GM19395 (cell line): ENCODE data around the gene LRRC8B.
A peak's percentile ranks its signal among the peaks of the same experiment; 100 is the strongest.
"Not testable (repeated sequence)": the region's sequence is repeated elsewhere in the genome, so short reads cannot be mapped to it uniquely, and the experiment has no call there.

Source experiments
- ATAC-seq: cut with Tn5 transposase; IDR thresholded peaks from one replicate; pipeline ENCODE4 v1.9.1; 2021; ENCODE audit warnings: mild to moderate bottlenecking, moderate library complexity; ENCODE audit not compliant: unreplicated experiment

LRRC8B gene

GRCh38 chr1:89523572-89524368 lies 859 bp upstream of the LRRC8B start:
- ATAC-seq: peak; percentile 51

DNA sequence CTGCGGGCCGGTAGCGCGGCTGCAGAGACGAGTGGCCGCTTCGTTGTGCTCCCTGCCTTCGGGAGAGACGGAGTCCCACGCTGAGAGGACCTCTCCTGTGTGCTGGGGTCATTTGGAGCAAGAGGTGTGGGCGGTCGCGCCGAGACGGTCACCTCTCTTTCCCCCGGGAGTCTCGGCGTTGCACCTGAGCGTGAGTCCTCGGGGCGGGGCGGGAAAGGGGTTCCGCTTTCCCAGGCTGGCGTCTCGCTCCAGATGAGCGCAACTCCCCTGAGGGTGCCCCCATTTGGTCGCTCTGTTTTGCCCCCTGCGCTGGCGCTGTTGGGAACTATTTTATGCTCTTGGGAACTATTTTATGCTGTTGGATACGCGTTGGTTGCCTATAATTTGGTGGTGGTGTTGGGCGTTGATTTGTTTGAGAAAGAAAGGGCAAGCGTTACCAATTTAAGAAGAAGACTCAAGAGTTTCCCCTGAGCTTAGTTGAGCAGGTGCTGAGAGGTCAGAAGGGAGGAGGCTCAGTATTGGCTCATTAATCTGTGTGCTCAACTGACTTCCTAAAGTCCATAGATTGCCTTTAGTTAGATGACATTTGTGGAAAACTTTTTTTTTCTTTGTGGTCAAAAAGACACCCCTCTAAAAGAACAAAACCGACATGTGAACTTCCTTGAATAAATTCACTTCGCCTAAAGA lies 683 bp downstream of the LRRC8B start:
- peak; percentile 36 for ATAC-seq

DNA sequence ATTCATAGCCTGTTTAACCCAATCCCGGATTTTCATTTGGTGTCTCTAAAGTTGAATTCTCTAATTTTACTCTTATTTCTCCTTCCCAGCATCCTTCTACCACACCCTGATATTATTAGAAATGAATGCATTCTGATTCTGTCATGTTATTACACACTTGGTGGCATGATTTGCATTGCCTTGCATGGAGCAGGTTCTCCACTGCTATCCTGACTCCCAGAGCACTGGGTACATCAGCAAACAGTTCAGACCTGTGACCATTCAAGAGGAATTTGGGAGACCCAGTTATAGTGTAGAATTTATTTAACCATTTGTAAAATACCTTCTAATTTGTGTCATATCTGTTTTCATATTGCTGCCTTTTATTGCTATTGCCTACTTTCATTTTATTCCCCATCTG lies 2.6 kb downstream of the LRRC8B start:
- no peak for ATAC-seq

DNA sequence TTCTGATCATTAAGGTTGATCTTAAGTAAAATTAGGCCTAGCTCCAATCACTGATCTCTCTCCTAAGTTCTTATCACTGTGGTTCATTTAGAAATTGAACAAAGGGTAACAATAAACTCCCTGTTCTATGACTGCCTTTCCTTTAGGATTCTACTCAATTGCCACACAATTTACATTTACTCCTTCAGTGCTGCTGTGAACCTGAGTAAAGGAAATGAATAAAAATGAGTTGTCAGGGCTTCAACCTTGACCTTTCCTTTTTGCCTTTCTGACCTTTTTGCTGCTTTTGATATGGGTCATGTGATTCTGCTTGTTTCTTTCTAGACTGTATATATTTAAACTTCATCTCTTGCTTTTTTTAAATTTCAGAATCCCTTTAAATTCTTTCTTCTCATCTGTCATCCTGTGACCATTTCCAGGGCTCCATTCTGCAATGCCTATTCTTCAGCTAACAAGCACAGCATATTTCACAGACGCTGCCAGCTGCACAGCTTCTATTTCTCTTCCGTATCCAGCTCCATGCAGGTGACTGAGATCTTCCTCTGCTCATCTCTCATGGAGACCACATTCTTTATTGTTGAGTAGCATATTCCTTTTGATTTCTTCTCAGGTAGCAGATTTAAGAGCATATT lies 3.2 kb downstream of the LRRC8B start:
- ATAC-seq: no peak

- ATAC-seq: no peak
Observed at GRCh38 chr1:89528382-89528780, 3.8 kb downstream of the LRRC8B start.

DNA sequence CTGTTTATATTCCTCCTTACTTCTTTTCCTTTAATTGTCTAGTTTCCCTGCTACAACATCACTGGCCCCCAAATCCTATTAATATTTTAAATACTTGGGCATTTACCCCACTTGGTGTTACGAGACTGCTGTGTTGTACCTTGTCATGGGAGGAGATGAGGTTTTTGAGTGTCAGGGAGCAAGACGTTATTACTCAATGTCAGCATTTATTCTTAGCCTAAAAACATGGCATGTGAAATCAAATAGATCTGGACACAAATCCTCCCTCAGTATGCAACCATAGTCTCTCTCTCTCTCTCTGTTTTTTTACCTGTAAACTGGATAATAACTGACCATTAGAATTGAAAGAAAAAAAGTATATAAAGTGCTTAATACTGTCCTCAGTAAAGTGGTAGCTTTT lies 4.6 kb downstream of the LRRC8B start:
- ATAC-seq: no peak

GRCh38 chr1:89530444-89531089 lies 5.9 kb downstream of the LRRC8B start:
- no peak for ATAC-seq

DNA sequence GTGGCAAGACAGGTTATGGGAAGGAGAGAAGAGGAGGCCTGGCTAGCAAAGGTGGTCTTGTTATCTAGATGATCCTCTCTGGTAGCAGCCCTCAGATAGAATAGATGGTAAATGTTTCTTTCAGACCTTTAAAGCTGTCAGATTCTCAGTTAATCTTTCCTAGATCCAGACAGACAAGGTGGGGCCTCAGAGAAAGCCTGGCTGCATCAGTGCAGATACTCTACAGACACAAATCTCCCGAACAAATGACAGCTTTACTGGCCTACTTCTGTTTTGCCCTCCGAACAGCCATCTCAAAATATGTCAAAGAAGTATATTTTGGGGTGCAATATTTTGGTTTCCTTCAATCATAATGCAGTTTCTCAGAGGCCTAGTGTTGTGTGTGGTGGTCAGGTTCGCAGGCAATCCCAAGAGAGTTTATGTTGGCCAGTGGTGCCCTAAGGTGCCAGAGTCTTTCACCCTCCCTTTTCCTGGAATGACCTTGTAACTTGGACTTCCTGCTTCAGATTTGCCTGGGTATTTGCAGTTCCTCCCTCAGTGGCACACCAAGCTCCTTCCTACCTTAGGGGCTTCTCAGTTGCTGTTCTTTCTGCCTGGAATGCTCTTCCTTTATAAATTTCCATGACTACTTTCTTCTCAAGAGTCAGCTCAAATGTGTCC lies 7.0 kb downstream of the LRRC8B start:
- no peak for ATAC-seq

- ATAC-seq: no peak
Observed at GRCh38 chr1:89532228-89532627, 7.6 kb downstream of the LRRC8B start.

DNA sequence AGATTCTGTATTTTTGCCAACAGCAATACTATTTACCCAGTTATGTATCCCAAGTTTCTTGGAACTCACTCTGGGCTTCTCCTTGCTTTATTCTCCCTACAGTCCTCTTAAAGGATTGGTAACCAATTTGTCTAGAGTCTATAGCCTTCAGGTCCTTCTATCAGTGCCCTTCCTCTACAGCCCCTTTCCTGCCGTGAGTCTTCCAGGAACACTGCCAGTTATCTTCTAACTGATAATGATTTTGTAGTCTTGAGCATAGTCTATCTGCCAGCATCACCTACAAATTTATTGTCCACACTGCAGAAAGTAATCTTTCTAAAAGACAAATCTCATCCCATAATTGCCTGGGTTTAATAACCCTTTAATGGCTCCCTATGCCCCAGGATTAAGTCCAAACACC lies 8.2 kb downstream of the LRRC8B start:
- ATAC-seq: no peak

DNA sequence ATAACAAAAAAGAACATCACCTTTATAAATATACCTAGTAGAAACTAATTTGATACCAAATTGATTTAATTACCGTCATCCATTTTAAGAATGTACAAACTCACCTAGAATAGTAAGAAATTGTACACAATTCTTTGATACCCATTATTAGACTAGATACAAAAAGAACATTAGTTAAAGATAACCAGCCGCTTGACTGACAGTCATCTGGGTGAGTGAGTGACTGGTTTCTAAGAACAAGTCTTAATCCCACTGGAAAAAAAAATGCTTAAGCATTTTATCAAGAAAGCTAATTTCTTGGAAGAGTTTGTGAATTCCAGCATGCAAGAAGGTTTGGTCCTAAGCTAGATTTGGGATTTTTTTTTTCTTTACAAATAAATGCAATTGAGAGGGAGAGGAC lies 10.9 kb downstream of the LRRC8B start:
- ATAC-seq: no peak

- no peak for ATAC-seq
Observed at GRCh38 chr1:89536555-89537341, 12.1 kb downstream of the LRRC8B start.

DNA sequence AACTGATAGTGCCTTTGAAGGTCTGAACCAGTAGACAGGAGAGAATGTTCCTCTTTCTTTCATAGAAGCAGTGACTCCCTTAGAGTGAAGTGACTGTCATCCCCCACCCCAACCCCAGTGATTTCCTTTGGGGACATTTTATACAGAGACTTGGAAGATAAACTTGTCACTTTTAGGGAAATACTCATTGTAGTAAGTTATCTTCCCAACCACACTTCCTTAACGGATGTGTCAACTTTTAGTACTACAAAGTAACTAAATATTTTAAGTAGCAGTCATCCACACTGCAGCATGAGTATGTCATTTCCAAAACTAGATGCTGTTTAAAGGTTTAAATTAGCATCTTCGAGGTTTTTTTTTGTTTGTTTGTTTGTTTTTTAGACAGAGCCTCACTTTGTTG lies 13.7 kb downstream of the LRRC8B start:
- no peak for ATAC-seq

- no peak for ATAC-seq
Observed at GRCh38 chr1:89539128-89539527, 14.5 kb downstream of the LRRC8B start.

DNA sequence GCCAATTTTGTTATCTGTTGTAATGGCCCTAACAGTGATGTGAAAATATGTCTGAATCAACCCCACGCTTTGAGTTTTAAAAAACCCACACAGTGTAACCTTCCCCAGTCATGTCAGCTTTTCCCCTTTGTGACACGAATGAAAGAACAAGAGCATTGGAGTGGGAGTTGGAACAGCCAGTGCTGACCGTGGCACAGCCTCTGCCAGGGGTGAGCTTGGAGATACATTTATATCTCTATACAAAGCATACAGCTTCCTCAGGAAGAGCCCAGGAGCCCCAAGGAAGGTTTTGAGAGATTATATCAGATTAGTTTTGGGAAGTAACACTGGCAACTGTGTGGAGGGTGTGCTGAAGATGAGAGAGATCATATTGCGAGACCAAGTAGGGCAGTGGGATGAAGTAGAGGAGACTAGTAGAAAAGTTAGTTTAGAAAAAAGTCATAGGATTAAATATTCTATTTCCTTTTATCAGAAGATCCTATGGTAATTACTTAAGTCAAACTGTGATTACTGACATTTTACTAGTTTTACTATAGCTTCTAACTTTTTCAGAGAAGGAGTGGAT lies 15.9 kb downstream of the LRRC8B start:
- no peak for ATAC-seq

DNA sequence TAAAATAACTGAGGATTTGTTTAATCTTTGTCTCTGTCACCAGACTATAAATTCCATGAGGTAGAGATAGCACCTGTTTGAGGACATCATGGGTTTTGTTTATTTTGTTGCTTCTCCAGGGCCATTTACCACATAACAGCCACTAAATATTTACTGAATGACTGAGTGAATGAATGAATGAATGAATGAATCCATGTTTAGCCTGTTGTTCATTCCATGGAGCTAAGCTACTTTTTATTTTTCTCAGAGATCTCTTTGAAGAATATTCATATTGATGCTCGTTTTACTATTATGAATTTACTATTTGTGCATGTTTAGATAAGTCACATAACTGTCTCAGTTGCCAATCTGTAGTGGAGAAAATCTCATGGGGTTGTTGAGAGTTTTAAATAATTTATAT lies 17.7 kb downstream of the LRRC8B start:
- no peak for ATAC-seq

GRCh38 chr1:89543632-89544031 lies 19.0 kb downstream of the LRRC8B start:
- ATAC-seq: not testable (repeated sequence)

DNA sequence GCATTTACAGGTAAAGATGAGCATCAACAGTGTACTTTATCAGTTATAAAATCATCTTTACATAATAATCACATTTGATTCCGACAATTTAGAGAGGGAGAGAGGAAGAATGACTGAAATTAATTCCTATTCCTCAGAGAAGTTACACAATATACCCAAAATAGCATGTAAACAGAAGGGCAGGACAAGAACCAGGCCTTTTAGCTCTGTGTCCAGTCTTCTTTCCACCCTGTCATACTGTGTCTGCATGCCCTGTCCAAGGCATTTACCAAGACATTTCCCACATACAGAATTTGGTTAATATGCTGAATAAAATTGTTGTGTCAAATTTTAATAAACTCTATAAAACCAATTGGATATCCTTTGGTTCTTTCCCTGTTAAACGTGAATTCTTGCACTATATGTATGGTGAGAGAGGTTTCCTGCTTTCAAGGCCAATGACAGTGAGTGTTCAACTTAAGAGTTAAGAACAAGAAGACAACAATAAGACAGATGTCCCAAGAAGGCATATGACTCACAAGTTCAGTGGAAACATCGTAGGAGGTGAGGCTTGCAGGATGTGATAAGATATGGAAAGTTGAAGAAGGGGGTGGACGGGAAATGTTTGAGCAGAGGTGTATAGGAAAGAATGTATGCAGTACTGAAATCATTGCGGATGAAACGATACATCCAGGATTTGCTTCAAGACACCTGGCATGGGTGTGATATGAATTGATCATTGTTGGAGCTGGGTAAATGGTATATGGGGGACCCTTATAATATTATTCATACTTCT lies 20.8 kb downstream of the LRRC8B start:
- no peak for ATAC-seq
